ENCODE data around the gene COL5A2.

DNA sequence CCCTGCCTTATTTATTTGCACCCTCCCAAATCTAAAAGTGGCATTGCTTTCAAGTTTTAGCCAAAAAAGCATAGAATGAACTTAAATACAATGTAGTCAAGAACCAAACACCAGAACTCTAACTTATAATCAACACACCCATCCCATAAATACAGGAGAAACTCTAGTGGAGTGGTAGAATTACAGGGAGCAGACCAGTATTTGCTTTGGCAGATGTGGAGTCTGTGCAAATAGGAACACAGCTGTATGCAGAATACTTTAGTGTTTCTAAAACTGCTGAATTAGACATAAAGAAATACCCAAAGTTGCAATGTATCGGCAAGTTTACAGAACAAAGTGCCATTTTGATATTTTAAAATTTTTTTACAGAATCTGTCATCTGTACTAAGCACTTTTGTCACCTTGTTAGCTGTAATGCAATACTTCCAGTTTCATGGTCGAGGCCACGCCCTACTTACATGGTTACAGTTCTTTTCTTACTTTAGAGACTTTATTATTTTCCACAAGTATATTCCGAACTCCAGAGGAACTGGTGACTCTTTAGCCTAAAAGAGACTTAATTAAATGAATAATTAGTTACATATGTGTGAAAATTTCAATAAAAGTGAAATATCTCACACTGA, 23.7 kb upstream of the COL5A2 start:
- TF ChIP-seq POLR2A (IDR thresholded peaks at IDR 0.05), result no peak
- TF ChIP-seq CTCF (IDR thresholded peaks at IDR 0.05), result no peak
